SK-N-SH treated with all-trans-retinoic acid at 6 μM for 48 hours (cell line): ENCODE results near the gene CDT1.

ENCODE experiments used
- ARNTL ChIP-seq: fragments of 450-650 bp; formaldehyde crosslinking; IDR thresholded peaks from 2 replicates; pipeline ENCODE4 v1.5.0; 2020; ENCODE audit warnings: low read depth, mild to moderate bottlenecking, moderate library complexity, borderline replicate concordance
- ESRRG ChIP-seq: fragments of 250-450 bp; sonication (Bioruptor Pico); IDR thresholded peaks from 2 replicates; pipeline ENCODE4 v1.6.1; 2021; ENCODE audit warnings: mild to moderate bottlenecking
- ISL1 ChIP-seq: fragments of 250-450 bp; sonication (Bioruptor Pico); IDR thresholded peaks from 2 replicates; pipeline ENCODE4 v2.1.2; 2022; ENCODE audit warnings: mild to moderate bottlenecking, moderate library complexity
- PPARA ChIP-seq: fragments of 250-450 bp; sonication (Bioruptor Pico); IDR thresholded peaks from 2 replicates; pipeline ENCODE4 v1.5.0; 2020; ENCODE audit warnings: mild to moderate bottlenecking, borderline replicate concordance
- RARB ChIP-seq: fragments of 250-450 bp; sonication (Bioruptor Pico); IDR thresholded peaks from 2 replicates; pipeline ENCODE4 v1.8.0; 2021; ENCODE audit warnings: mild to moderate bottlenecking, moderate library complexity
- ZFP3 ChIP-seq: fragments of 250-450 bp; sonication (Bioruptor Pico); IDR thresholded peaks from 2 replicates; pipeline ENCODE4 v1.5.0; 2020; ENCODE audit warnings: mild to moderate bottlenecking, moderate library complexity
- ZFP30 ChIP-seq: fragments of 450-650 bp; formaldehyde crosslinking; IDR thresholded peaks from 2 replicates; pipeline ENCODE4 v1.5.0; 2022; ENCODE audit warnings: mild to moderate bottlenecking, moderate library complexity
- ZNF70 ChIP-seq: fragments of 450-650 bp; formaldehyde crosslinking; IDR thresholded peaks from 2 replicates; pipeline ENCODE4 v1.5.0; 2020; ENCODE audit warnings: mild to moderate bottlenecking, moderate library complexity
- ZNF8 ChIP-seq: fragments of 450-650 bp; formaldehyde crosslinking; IDR thresholded peaks from 2 replicates; pipeline ENCODE4 v1.5.0; 2020; ENCODE audit warnings: mild to moderate bottlenecking, moderate library complexity
- TF ChIP-seq, protein P1 (sequence below): fragments of 250-450 bp; sonication (Bioruptor Pico); IDR thresholded peaks from 2 replicates; pipeline ENCODE4 v1.8.0; 2020; ENCODE audit warnings: mild to moderate bottlenecking, moderate library complexity, borderline replicate concordance
- TF ChIP-seq, protein P2 (sequence below): fragments of 250-450 bp; sonication (Bioruptor Pico); IDR thresholded peaks from 2 replicates; pipeline ENCODE4 v1.8.0; 2021; ENCODE audit warnings: low read depth, mild to moderate bottlenecking, moderate library complexity, borderline replicate concordance
- TF ChIP-seq, protein P3 (sequence below): fragments of 250-450 bp; sonication (Bioruptor Pico); IDR thresholded peaks from 2 replicates; pipeline ENCODE4 v1.5.1; 2021; ENCODE audit warnings: mild to moderate bottlenecking, moderate library complexity

DNA sequence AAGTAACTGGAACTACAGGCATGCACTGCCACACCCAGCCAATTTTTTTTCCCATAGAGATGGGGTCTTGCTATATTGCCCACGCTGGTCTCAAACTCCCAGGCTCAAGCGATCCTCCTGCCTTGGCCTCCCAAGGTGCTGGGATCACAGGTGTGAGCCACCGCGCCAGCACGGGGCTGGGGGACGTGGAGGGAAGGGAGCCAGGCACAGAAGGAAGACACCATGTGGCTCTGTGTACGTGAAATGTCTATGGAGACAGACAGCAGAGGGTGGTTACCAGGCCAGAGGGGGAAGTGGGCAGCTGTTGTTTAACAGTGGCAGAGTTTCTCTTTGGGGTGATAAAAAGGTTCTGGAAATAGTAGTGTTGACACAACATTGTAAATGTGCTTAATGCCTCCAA is 14.0 kb upstream of the CDT1 start:
- TF ChIP-seq ZNF8 (no peak), ZNF70 (no peak), ESRRG (CRISPR knock-in tag) (no peak), ZFP3 (CRISPR knock-in tag) (no peak), PPARA (CRISPR knock-in tag) (no peak), ISL1 (CRISPR knock-in tag) (no peak), ARNTL (CRISPR knock-in tag) (no peak), RARB (CRISPR knock-in tag) (no peak), ZFP30 (CRISPR knock-in tag) (no peak)
- TF ChIP-seq, protein P1, sequence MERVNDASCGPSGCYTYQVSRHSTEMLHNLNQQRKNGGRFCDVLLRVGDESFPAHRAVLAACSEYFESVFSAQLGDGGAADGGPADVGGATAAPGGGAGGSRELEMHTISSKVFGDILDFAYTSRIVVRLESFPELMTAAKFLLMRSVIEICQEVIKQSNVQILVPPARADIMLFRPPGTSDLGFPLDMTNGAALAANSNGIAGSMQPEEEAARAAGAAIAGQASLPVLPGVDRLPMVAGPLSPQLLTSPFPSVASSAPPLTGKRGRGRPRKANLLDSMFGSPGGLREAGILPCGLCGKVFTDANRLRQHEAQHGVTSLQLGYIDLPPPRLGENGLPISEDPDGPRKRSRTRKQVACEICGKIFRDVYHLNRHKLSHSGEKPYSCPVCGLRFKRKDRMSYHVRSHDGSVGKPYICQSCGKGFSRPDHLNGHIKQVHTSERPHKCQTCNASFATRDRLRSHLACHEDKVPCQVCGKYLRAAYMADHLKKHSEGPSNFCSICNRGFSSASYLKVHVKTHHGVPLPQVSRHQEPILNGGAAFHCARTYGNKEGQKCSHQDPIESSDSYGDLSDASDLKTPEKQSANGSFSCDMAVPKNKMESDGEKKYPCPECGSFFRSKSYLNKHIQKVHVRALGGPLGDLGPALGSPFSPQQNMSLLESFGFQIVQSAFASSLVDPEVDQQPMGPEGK (CRISPR knock-in tag): no peak
- TF ChIP-seq, protein P2, sequence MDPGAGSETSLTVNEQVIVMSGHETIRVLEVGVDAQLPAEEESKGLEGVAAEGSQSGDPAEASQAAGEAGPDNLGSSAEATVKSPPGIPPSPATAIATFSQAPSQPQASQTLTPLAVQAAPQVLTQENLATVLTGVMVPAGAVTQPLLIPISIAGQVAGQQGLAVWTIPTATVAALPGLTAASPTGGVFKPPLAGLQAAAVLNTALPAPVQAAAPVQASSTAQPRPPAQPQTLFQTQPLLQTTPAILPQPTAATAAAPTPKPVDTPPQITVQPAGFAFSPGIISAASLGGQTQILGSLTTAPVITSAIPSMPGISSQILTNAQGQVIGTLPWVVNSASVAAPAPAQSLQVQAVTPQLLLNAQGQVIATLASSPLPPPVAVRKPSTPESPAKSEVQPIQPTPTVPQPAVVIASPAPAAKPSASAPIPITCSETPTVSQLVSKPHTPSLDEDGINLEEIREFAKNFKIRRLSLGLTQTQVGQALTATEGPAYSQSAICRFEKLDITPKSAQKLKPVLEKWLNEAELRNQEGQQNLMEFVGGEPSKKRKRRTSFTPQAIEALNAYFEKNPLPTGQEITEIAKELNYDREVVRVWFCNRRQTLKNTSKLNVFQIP (CRISPR knock-in tag): no peak
- TF ChIP-seq, protein P3, sequence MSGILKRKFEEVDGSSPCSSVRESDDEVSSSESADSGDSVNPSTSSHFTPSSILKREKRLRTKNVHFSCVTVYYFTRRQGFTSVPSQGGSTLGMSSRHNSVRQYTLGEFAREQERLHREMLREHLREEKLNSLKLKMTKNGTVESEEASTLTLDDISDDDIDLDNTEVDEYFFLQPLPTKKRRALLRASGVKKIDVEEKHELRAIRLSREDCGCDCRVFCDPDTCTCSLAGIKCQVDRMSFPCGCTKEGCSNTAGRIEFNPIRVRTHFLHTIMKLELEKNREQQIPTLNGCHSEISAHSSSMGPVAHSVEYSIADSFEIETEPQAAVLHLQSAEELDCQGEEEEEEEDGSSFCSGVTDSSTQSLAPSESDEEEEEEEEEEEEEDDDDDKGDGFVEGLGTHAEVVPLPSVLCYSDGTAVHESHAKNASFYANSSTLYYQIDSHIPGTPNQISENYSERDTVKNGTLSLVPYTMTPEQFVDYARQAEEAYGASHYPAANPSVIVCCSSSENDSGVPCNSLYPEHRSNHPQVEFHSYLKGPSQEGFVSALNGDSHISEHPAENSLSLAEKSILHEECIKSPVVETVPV: no peak
